Measurements from ENCODE around the gene LMO2. TPM values are rescaled to one million over a fixed set of nuclear protein-coding genes. Genes with fewer than 3 reads are reported as not detected.
"Not testable (repeated sequence)": the region's sequence is repeated elsewhere in the genome, so short reads cannot be mapped to it uniquely, and the experiment has no call there.

LMO2 gene
- total and polyA plus RNA-seq, 2 donors (not counting 1 experiment from before 2014, with no cell fraction given) = 6.2 to 10.7 TPM

- H4K20me1 ChIP-seq (ENCODE audit: control insufficient read depth, insufficient read depth, low read length, poor library complexity, severe bottlenecking); H3K4me3 ChIP-seq (ENCODE audit: control extremely low read depth in 1 of 5, extremely low read depth in 1 of 5, insufficient read depth in 1 of 5, low read depth in 2 of 5, low read length in 4 of 5); ATAC-seq (ENCODE audit: low read depth); H3K4me3 Mint-ChIP-seq; H3K27ac Mint-ChIP-seq; H3K79me2 ChIP-seq (ENCODE audit: control insufficient read depth, insufficient read depth, low read length); DNase-seq; POLR2A ChIA-PET; H3K9me3 Mint-ChIP-seq (ENCODE audit: insufficient read depth); H3K9ac ChIP-seq (ENCODE audit: low read length); H3K36me3 ChIP-seq (replicated peaks in 1 of 2; ENCODE audit: control extremely low read depth in 1 of 2, control insufficient read depth in 1 of 2, extremely low read depth in 1 of 2, insufficient read depth in 2 of 2, low read length in 1 of 2); H2AFZ ChIP-seq (ENCODE audit: insufficient read depth, low read depth, low read length, poor library complexity, severe bottlenecking); H3K4me2 ChIP-seq (replicated peaks; ENCODE audit: low read depth, low read length, poor library complexity, severe bottlenecking); H3K27ac ChIP-seq (ENCODE audit: low read length in 2 of 2); intact Hi-C loops (cut with micrococcal nuclease): not testable (repeated sequence)
- Histone ChIP-seq H3K9me3 (ENCODE audit: control extremely low read depth in 1 of 3, control insufficient read depth in 2 of 3, insufficient read depth in 1 of 3, low read length in 2 of 3) (peaks cover 4 to 12% (median 12%) of the 10 kb centered on the region in 3 donors), H3K27me3 (replicated peaks in 1 of 4; ENCODE audit: control extremely low read depth in 1 of 4, control insufficient read depth in 3 of 4, insufficient read depth in 4 of 4, low read length in 3 of 4) (peaks cover 0 to 25% (median 9%) of the 10 kb centered on the region in 4 experiments), H3K4me1 (ENCODE audit: control insufficient read depth in 2 of 2, insufficient read depth in 2 of 2, low read length in 2 of 2) (peaks cover 16 to 20% of the 10 kb centered on the region in 2 donors)
- peaks cover 41% of the 10 kb centered on the region for H3K27me3 Mint-ChIP-seq
- CTCF ChIA-PET = interaction anchor here (0.6 kb wide), 1 partner anchor 45 kb away, joined by 3 read pairs; no protein-coding TSS in a partner anchor
- peaks cover 35% of the 10 kb centered on the region for H3K4me1 Mint-ChIP-seq
- WGBS (ENCODE audit: insufficient coverage) = no CpG with 5 or more reads among the region's 1 CpG
Observed at GRCh38 chr11:33917402-33917801, 25.5 kb upstream of the LMO2 start.

- H3K79me2 ChIP-seq (ENCODE audit: control insufficient read depth, insufficient read depth, low read length) = no peaks in the 10 kb centered on the region
- no peak for TF ChIP-seq CTCF (IDR thresholded peaks at IDR 0.05)
- TF ChIP-seq EZH2 (IDR thresholded peaks at IDR 0.05; ENCODE audit: borderline replicate concordance, insufficient read depth, low read depth, low read length, poor library complexity, severe bottlenecking) = no peak
- no peak overlapping the region for H2AFZ ChIP-seq (ENCODE audit: insufficient read depth, low read depth, low read length, poor library complexity, severe bottlenecking)
- H3K4me2 ChIP-seq (replicated peaks; ENCODE audit: low read depth, low read length, poor library complexity, severe bottlenecking) = no peak overlapping the region
- Mint-ChIP-seq H3K4me1 (peaks cover 39% of the 10 kb centered on the region), H3K27ac (no peak overlapping the region), H3K9me3 (ENCODE audit: insufficient read depth) (peaks cover 5% of the 10 kb centered on the region), H3K4me3 (no peak overlapping the region), H3K27me3 (peaks cover 36% of the 10 kb centered on the region)
- H3K9ac ChIP-seq (ENCODE audit: low read length) = no peak overlapping the region
- H3K9me3 ChIP-seq (ENCODE audit: control extremely low read depth in 1 of 3, control insufficient read depth in 2 of 3, insufficient read depth in 1 of 3, low read length in 2 of 3) = peaks cover 4 to 12% (median 12%) of the 10 kb centered on the region in 3 donors
- CTCF ChIA-PET = interaction anchor here (1.8 kb wide), 1 partner anchor 53 kb away, joined by 4 read pairs; no protein-coding TSS in a partner anchor
- ATAC-seq (ENCODE audit: low read depth) = no peak
- peaks cover 22 to 23% of the 10 kb centered on the region in 2 donors for H3K4me1 ChIP-seq (ENCODE audit: control insufficient read depth in 2 of 2, insufficient read depth in 2 of 2, low read length in 2 of 2)
- no peak overlapping the region for H3K4me3 ChIP-seq (ENCODE audit: control extremely low read depth in 1 of 5, extremely low read depth in 1 of 5, insufficient read depth in 1 of 5, low read depth in 2 of 5, low read length in 4 of 5)
- no peak for DNase-seq
- no peak overlapping the region for H3K27ac ChIP-seq (ENCODE audit: low read length in 2 of 2)
- peaks cover 0 to 24% (median 7%) of the 10 kb centered on the region in 4 experiments for H3K27me3 ChIP-seq (replicated peaks in 1 of 4; ENCODE audit: control extremely low read depth in 1 of 4, control insufficient read depth in 3 of 4, insufficient read depth in 4 of 4, low read length in 3 of 4)
- no peaks in the 10 kb centered on the region for H4K20me1 ChIP-seq (ENCODE audit: control insufficient read depth, insufficient read depth, low read length, poor library complexity, severe bottlenecking)
- H3K36me3 ChIP-seq (replicated peaks in 1 of 2; ENCODE audit: control extremely low read depth in 1 of 2, control insufficient read depth in 1 of 2, extremely low read depth in 1 of 2, insufficient read depth in 2 of 2, low read length in 1 of 2) = no peaks in the 10 kb centered on the region
- intact Hi-C loops (cut with micrococcal nuclease) = no loop called here
- POLR2A ChIA-PET = no interaction called here
Observed at GRCh38 chr11:33916736-33917135, 24.9 kb upstream of the LMO2 start.
